ENCODE measurements around the gene SYT1.

The SYT1 gene

DNA sequence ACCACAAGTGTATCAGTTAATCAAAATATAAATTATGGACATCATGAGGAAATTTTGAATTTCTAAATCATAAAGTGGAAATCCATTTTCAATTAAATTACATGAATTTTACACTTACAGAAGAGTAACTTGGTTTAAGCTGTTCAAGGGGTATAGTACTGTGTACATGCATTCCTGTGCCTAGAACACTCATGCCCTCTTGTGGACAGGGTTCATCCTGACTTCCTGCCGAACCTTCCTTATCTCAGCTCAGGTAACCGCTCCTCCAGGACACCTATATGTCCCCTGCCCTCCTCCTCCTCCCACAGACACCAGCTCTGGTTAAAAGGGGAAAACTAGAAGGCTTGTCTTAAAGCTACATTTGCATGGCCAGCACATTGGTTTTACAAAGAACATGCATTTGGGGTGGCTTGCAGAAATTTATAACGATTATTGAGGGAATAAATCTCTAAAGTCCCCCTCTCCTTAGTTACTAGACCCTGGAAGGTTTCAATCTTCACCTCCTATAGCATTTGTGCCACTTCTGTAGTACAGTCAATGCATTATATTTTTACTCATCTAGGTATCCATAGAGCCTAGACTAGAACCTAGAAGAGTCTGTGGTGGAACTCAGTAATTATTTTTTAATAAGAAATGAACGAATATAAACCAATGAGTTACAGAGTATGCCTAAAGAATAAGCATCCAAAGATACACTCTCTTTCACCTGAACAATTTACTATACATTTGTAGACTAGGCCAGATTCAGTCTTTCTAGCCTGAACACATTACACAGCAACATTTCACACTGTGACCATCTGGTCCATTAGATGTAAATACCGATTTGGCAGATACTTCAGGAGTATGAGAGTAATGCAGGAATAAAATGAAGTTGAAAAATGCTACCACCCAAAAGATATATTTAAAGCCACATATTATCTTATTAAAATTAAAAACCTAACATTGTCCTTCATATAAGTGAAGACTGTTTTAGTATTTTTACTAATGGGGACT, 480.6 kb downstream of the SYT1 start:
- DNase-seq (ENCODE audit: low read depth, low spot score) = no peak

DNA sequence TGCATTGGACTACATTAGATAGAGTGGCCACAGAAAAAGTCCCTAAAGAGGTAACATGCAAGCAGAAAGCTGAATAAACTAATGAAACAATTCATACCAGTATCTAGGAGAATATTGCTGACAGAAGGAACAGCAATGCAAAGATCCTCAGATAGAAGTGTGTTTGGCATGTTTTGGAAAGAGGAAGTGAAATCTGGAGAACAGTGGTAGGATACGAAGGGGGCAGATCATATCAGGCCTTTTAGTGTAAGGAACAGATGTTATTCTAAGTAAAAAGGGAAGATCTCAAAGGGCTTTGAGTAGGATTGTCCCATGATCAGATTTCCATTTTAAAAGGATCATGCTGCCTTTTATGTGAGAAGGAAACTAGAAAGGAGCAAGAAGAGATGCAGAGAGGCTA, 483.3 kb downstream of the SYT1 start:
- DNase-seq (ENCODE audit: low read depth, low spot score) = no peak

DNA sequence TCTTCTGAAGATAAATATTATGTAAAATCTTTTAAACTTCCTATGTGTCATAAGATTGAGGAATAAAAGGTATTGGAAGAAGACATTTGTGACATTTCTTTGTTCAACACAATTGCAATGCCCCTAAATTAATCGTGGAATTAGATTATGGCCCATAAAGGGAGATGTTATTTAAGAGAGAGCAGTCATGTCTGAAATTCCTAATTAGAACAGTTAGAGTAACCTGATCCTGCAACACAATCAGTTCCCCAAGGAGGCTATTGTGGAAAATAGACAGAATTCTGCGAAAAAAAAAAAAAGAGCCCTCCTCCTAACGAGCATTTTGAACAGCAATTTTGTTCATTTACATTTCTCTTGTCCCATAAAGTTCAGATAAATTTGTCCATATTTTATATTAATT, 486.7 kb downstream of the SYT1 start:
- DNase-seq (ENCODE audit: low read depth, low spot score) = no peak

DNA sequence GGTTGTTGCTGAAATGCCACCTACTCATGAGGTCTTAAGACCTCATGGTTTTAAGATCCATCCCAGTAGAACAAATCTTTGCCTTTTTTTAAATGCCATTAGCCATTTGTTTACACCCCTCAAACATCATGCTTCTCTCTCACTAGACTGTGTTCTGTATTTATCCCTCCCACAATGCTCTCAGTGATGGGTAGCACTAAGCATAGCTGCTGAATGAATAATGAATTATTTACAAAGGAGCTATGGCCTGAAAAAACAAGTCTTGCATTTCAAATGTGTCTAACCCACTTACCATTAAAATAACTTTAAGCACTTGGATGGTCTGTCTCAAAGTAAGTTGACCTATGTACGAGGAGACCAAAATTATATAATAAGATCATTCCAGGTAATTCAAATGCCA, 491.6 kb downstream of the SYT1 start:
- no peak for DNase-seq (ENCODE audit: low read depth, low spot score)

DNA sequence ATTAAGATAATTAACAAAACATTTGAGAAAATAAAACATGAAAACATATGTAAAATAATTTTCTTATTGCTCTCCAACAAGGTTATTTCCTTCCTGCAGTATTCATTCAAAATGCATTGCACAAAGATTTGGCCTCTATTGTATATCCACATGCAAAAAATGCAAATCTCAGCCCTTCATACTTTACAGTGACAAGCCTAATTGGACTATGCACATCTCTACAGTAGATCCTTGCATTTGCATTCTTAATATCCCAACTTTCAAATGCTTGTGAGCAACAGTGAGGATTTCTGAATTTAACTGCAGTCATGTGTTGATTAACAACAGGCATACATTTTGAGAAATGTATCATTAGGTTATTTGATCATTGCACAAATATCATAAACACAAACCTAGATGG, 492.5 kb downstream of the SYT1 start:
- DNase-seq (ENCODE audit: low read depth, low spot score) = no peak

DNA sequence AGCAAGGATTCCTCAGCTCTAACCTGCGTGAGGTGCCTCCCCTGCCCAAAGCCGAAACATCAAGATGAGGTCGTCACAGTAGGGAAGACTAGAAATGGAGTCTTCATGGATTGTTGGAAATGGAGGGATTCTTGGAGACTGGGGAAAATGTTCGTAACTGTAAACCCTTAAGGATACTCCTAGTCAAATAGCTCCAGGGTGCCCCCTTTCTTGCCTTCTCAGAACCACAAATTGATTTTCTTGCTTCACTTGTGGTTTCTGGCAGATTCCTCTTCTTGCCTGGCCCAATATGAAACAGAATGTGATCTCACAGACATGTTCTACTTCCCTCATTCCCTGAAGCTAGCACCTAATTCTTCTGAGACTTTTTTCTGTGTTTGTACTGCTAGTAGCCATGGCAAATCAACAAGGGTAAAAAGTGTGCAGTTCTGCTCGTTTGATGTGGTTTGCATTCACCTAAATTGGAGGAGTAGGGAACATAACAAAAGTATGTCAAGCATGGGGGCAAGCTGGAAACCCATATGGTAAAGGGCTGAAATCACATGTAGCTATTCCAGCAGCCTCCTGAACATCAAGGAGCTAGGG, 494.2 kb downstream of the SYT1 start:
- no peak for DNase-seq (ENCODE audit: low read depth, low spot score)

DNA sequence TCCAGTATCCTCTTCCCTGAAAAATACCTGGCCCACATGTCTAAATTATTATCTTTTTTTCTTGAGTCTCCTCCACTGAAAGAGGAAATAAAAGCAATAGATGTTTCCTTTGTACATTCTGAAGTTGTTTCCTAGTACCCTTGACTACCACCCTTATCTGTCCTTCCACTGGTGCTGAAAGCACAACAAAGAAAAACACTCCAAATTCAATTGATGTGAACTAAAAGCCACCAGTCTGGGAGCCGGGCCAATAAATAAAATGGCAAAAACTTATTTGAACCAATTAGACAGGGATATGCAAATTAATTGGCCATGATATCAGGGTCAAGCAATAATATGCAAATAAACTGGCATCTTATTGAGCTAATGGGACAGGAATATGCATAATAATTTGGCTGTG, 495.7 kb downstream of the SYT1 start:
- DNase-seq (ENCODE audit: low read depth, low spot score) = no peak

DNA sequence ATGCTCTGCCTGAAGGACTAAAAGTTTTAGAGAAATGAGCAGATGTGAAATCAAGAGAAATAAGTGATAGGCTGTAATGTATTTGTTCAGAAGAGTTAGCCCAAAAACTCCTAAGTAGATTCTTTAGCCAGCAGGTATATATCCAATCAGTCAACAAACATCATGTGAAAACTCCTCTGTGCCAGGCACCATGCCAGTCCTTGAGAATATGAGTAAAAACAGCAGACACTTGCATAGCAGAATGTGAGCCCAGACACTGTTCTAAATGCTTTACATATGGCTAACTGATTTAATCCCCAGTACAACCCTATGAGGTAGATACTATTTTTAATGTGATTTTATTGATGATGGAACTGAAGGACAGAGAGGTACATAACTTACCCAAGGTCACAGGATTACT, 496.4 kb downstream of the SYT1 start:
- no peak for DNase-seq (ENCODE audit: low read depth, low spot score)

DNA sequence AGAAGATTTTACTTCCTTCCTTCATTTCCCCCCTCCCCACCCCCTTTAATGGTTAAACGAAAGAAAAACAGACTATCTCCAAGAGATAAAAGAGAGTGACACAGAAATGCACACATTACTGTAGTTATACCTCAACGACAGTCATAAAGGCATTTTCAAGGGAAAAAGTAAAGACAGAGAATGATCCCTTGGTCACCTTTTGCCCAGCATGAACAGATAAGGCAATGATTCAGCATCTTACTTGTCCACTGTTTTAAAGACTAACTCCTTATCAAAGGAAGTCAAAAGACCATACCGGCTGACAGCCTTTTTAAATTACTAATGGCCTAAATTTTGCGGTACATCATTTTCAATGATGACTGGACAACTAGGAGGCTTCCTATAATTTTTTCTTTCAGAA, 499.6 kb downstream of the SYT1 start:
- DNase-seq (ENCODE audit: low read depth, low spot score) = no peak

DNA sequence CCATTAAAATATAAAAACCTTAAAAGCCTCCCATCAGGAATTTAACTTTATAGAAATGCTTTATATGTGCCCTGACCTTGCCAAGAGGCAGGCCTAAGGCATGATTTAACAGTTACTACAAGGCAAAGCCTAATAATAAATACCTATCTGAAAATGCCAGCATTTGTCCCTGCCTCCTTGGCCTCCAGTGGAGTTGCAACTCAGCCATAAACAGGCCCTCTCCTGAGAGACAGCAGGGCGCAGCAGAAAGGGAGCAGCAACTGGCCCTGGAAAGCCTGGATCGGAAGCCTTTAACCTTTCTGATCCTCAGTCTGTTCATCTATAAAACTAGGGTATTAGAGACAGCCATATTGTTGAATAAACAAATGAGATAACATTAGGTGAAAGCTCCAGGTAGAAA, 501.8 kb downstream of the SYT1 start:
- DNase-seq (ENCODE audit: low read depth, low spot score) = no peak

DNA sequence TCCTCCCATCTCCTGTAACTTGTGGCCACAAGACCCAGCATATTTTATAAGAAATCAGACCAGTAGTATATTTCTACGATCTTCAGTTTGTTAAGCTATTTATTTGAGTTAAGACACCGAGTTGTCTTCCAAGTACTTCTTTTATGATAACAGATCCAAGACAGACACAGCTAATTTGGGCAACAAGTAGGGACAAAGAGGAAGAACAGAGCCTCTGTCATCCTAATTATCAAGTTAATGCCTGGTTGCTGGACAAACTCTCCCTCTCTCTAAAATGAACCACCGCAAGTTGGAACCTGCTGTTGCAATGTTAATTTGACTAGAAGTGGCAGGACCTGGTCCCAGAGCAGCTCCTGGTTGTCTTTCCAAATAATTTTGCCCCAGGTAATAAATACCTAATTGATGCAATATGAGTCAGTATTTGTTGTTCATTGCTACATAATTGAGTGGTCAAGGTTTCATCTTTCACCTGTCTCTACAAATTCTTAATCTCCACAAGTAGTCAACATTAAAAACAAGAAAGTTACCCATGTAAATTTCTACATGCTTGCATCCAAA, 502.5 kb downstream of the SYT1 start:
- no peak for DNase-seq (ENCODE audit: low read depth, low spot score)

DNA sequence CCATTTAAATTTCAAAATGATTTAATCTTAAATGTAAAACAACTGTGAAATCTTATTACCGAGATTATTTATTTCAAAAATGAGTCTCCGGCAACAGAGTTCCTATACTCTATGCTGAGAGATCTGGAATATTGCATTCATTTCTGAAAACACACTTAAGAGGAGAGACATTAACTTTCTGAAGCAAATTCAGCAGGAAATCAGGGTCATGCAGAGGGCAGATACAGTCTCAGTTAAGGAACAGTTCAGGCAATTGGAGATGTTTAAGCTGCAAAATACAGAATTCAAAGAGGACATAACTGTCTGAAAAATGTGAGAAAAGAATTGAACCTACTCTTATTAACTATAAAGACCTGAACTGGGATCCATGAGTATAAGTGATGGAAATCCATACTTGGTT, 505.4 kb downstream of the SYT1 start:
- DNase-seq (ENCODE audit: low read depth, low spot score) = no peak

DNA sequence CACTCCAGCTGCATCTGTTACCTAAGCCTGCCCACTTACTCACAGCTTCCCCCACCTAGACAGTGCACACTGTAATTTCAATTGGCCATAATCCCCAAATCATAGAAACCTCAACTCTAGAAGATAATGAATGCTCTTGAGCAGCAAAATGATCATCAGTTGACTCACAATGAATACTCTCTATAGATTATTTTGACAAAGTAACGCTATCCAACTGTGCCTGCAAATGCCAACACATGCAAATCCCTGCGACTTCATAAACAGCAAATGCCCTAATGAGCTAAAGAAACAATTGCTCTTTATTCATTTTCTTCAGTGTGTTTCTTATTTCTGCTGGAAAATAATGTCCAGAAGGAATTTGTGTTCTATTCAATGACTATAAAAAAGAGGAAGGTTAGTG, 506.7 kb downstream of the SYT1 start:
- DNase-seq (ENCODE audit: low read depth, low spot score) = no peak

DNA sequence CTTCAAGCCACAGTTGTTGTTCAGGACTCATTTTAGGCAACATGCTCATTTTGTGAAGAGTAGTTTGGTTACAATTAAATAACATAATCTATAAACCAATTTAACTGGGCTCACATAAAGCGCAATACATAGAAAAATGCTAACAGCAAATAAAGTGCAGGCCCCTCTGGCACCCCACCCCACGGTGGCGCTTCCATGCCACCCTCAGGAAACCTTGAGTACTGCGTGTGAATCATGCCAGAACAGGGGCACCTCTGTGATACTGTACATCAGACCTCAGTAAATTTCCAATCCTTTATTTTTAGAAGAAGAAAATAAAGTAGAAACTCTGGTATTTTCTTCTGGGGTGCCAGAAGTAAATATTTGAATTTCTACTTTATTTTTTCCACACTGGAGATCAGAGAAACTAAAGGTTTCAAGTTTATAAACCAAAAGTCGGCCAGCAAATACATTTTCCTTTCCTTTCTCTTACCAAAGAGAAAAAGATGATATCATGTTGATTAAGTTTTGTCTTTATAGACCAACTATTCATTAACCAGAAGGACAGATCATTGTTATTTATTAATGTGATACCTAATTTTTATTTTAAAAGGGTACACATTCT, 509.4 kb downstream of the SYT1 start:
- no peak for DNase-seq (ENCODE audit: low read depth, low spot score)

DNA sequence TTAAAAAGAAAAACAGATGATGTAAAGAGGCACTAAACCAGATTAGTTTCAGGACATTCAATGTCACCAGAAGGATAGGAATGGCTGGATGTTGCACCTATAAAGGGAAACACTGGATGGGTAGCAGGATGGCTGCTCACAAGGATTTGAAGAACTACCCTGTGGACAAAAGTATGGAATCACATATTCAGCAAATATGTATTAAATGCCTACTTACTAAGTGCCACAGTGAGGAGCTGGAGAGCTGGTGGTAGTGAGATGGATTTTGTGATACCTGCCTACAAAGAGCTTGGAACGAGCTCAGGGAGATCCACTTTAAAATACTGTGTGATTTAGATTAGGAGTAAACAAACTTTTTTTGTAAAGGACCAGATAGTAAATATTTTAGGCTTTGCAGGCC, 510.0 kb downstream of the SYT1 start:
- DNase-seq (ENCODE audit: low read depth, low spot score) = no peak

DNA sequence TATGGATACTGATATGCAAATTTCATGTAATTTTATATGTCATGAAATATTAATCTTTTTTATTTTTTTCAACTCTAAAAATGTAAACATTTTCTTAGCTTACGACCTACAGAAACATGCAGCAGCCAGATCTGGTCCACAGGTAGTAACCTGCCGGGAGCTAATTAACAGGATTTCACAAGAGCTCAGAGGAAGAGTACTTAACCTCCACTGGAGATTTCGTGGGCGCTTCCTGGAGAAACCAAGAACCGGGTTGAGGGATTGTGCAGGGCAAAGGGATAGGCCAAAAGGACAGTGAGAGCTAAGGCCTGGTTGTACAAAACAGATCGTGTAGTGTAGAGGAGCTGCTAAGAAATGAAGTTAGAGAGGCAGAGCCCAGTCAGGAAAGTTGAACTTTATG, 510.5 kb downstream of the SYT1 start:
- DNase-seq (ENCODE audit: low read depth, low spot score) = no peak

DNA sequence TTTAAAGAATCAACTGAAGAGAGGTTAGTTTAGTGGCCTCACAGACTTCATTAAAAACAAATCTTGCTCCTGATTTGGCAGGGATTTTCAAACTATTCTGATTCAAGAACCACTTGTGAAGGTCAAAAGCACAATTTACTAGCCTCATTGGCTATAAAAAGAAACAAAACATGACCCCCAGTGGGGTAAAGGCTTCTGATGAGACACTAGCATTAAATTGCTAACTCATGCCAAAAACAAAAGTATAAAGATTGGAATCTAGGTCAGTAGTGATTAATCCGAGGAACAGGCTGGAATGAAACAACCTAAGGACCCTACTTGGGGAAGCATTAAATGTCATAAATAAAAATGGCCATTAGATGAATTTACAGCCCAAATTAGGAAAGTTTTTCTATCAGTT, 513.9 kb downstream of the SYT1 start:
- no peak for DNase-seq (ENCODE audit: low read depth, low spot score)

DNA sequence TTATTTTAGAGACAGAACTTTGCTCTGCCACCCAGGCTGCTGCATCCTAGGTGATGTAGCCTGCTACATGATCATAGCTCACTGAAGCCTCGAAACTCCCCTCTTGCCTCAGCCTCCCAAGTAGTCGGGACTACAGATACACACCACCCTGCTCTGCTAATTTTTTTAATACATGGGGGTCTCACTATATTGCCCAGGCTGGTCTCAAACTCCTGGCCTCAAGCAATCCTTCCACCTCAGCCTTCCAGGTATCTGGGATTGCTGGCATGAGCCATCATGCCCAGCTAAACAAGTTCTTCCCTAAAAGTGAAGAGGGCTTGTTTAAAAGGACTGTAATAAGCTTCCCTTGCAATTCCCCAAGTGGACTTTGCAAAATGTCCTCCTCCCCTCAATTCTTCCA, 515.8 kb downstream of the SYT1 start:
- no peak for DNase-seq (ENCODE audit: low read depth, low spot score)

DNA sequence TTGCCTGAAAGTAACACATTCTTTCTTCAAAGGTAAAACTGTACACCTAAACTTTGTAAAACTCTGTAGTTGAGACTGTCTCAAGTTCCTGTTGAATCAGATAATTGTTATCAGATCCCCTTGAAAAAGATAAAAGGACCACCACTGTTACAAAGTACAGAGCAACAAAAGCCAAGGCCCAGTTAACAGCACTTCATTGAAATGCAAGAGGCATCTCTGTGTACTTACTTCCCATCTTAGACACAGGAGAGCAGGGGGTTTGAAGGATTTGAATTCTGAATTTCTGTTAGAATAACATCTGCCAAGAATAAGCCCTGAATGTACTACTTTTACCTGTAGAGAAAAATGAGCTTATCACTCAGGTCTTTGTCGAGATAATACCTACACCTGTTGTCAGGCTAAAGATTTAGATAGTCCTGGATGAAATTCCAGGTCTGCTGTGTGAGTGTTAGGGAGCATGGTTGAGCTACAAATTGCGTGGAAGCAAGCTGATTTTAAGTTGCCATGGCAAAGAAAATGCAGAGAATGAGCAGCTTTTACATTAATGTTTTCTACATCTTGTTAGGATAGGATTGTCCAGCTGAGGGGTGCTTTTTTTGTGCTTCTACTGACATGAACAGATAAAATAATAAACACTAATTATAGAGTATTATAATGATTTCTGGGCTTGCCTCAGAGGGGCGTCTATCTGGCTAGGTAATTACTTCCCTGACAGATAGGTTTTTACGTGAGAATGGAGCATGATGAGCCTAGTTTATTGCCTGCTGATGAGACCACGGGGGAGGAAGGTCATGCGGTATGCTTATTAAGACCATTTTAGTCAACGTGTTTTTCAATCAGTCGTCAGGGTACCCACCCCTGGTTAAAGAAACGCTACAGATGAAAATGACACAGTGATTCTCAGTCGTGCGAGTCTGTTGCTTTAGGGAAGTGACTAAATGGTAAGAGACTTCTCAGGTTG, 517.0 kb downstream of the SYT1 start:
- no peak for DNase-seq (ENCODE audit: low read depth, low spot score)

DNA sequence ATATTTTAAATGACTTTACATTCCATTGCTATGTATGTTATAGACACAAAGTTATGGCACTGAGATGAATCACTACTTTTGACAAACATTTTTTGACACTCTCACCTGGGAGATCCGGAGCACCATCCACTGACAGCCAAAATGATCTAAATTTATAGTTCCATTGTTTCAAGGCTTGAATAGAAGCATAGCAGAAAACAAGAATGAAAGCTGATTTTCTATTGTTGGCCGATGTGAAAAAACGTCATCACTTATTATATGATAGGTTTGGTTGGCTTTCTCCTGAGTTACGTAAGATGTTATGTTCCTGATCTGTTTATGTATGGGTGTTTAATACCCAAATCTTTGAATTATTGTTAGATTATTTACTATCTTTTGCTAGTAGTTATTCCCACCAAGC, 520.0 kb downstream of the SYT1 start:
- no peak for DNase-seq (ENCODE audit: low read depth, low spot score)

DNA sequence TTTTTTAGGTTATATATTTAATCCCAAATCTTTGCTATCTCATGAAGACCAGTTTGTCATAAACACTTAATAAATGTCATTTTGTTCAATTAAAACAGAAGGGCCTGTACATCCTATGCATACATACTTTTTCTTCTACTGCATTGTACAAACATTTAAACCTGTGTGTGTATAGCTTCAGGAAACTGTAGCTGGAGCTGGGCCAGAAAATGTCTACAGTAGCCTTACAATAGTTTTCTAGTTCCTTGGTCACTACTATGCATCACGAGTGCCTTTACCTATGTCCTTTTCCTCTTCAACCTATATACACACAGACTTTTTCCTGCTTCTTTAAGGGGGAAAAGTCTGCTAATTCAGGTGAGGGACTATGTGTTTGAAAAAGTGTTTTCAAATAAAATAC, 523.4 kb downstream of the SYT1 start:
- no peak for DNase-seq (ENCODE audit: low read depth, low spot score)
